ENCODE measurements around the gene CAVIN2. TPM values are rescaled to one million over a fixed set of nuclear protein-coding genes. Genes with fewer than 3 reads are reported as not detected.

CAVIN2 gene
- total RNA-seq, 1 experiment from 2014 or later = 0.07 TPM

DNA sequence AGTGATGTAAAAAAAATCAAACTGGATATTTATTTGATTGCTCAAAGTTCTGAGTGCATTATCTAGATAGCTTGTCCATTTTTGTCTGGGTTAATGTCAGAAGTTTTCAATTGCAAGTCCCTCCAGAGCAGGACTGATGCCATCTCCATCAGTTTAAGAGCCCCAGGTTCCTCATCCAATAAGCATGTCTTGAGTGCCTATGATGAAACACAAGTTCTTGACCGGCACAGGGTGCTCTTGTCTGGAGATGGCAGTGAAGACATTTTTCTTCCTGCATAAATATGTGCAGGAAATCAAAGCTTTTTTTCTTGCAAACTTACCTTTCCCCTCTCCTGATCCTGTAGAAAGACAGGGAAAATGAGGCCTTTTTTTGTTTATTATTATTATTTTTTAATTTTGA is 31.9 kb downstream of the CAVIN2 start:
- Histone ChIP-seq H3K9me2 (replicated peaks; ENCODE audit: low read length) (no peaks in the 10 kb centered on the region), H3K4me3 (ENCODE audit: low read length) (no peak overlapping the region), H3K4me1 (ENCODE audit: insufficient read depth, low read length) (no peaks in the 10 kb centered on the region), H3F3A (ENCODE audit: low read length, unreplicated experiment) (no peaks in the 10 kb centered on the region), H3K4me2 (ENCODE audit: low read length) (no peak overlapping the region), H3K9me3 (ENCODE audit: low read length) (no peaks in the 10 kb centered on the region), H4K20me1 (ENCODE audit: low read length) (no peaks in the 10 kb centered on the region), H3K27ac (ENCODE audit: low read length) (no peak overlapping the region), H3K27me3 (ENCODE audit: low read length) (no peaks in the 10 kb centered on the region), H3K36me3 (ENCODE audit: low read depth, low read length) (no peaks in the 10 kb centered on the region), H3K9ac (ENCODE audit: low read length) (no peak overlapping the region), H2AFZ (ENCODE audit: low read length) (no peak overlapping the region), H3K79me2 (ENCODE audit: low read length) (no peaks in the 10 kb centered on the region)
- POLR2A ChIA-PET (ENCODE audit: unreplicated experiment) = interaction anchor here (0.6 kb wide), 1 partner anchor 1845 kb away, joined by 7 read pairs; no protein-coding TSS in a partner anchor
- intact Hi-C loops (cut with micrococcal nuclease) = no loop called here
- TF ChIP-seq, protein P1, sequence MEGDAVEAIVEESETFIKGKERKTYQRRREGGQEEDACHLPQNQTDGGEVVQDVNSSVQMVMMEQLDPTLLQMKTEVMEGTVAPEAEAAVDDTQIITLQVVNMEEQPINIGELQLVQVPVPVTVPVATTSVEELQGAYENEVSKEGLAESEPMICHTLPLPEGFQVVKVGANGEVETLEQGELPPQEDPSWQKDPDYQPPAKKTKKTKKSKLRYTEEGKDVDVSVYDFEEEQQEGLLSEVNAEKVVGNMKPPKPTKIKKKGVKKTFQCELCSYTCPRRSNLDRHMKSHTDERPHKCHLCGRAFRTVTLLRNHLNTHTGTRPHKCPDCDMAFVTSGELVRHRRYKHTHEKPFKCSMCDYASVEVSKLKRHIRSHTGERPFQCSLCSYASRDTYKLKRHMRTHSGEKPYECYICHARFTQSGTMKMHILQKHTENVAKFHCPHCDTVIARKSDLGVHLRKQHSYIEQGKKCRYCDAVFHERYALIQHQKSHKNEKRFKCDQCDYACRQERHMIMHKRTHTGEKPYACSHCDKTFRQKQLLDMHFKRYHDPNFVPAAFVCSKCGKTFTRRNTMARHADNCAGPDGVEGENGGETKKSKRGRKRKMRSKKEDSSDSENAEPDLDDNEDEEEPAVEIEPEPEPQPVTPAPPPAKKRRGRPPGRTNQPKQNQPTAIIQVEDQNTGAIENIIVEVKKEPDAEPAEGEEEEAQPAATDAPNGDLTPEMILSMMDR (conservative IDR thresholded peaks at IDR 0.05; ENCODE audit: low read depth, low read length) = no peak
- TF ChIP-seq EZH2 (IDR thresholded peaks at IDR 0.05; ENCODE audit: low read length, unreplicated experiment) (no peak), EZH2phosphoT487 (IDR thresholded peaks at IDR 0.05; ENCODE audit: borderline replicate concordance, low read length) (no peak)
- no TSS peak for BruUV-seq (replicated peaks)
- CTCF ChIA-PET = interaction anchor here (0.9 kb wide), 1 partner anchor 54 kb away, joined by 3 read pairs; no protein-coding TSS in a partner anchor
- no peak for ATAC-seq
- no peak for DNase-seq

DNA sequence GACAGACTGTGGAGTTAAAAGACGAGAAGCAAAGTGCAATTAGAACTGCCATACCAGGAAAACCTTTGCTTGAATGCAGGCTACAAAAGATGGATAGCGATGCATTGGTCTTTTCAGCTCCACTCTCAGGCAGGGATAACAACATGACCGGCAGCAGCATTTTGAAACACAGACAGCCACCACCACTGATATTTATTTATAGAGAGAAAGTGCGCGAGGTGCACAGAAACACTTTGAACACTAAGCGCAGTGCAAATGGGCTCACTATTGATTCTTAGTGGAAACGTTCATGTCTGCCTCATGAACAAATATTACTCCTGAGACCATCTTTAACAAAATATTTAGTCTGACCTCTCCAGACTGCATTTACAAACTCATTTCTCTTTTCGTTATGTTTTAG is 32.9 kb downstream of the CAVIN2 start:
- TF ChIP-seq EZH2phosphoT487 (IDR thresholded peaks at IDR 0.05; ENCODE audit: borderline replicate concordance, low read length) = no peak
- TF ChIP-seq, protein P1 (conservative IDR thresholded peaks at IDR 0.05; ENCODE audit: low read depth, low read length) = no peak
- no peak for TF ChIP-seq EZH2 (IDR thresholded peaks at IDR 0.05; ENCODE audit: low read length, unreplicated experiment)
- CTCF ChIA-PET = interaction anchor here (2.7 kb wide), 1 partner anchor 55 kb away, joined by 29 read pairs; no protein-coding TSS in a partner anchor
- Histone ChIP-seq H3K4me3 (ENCODE audit: low read length) (no peak overlapping the region), H3K27me3 (ENCODE audit: low read length) (no peaks in the 10 kb centered on the region), H3K9ac (ENCODE audit: low read length) (no peak overlapping the region), H3K27ac (ENCODE audit: low read length) (no peak overlapping the region), H3F3A (ENCODE audit: low read length, unreplicated experiment) (no peaks in the 10 kb centered on the region), H3K9me2 (replicated peaks; ENCODE audit: low read length) (no peaks in the 10 kb centered on the region), H2AFZ (ENCODE audit: low read length) (no peak overlapping the region), H3K79me2 (ENCODE audit: low read length) (no peaks in the 10 kb centered on the region), H3K4me1 (ENCODE audit: insufficient read depth, low read length) (no peaks in the 10 kb centered on the region), H3K4me2 (ENCODE audit: low read length) (no peak overlapping the region), H3K9me3 (ENCODE audit: low read length) (no peaks in the 10 kb centered on the region), H3K36me3 (ENCODE audit: low read depth, low read length) (no peaks in the 10 kb centered on the region), H4K20me1 (ENCODE audit: low read length) (no peaks in the 10 kb centered on the region)
- DNase-seq (no peak), ATAC-seq (no peak)
- POLR2A ChIA-PET (ENCODE audit: unreplicated experiment) = no interaction called here
- no TSS peak for BruUV-seq (replicated peaks)
- intact Hi-C loops (cut with micrococcal nuclease) = no loop called here
